ENCODE results near the gene SPRED2.

DNA sequence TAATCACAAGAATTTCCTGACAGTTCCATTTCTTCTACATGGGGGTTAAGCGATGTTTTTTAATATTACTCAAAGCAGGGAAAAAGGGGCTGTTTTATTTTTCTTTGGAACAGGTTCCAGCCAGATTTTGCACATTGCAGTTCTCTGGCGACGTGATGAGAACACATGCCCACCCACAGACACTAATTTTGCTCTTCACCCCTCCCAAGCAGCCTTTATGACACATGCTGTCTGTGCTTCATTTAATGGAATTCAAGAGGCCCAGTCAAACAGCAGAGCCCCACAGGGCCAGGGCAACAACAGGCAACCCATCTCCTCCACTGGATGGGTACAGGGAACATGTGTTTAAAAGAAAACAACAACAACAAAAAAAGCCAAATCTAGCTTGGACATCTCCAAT, 70.8 kb downstream of the SPRED2 start:
- TF ChIP-seq CTCF (IDR thresholded peaks at IDR 0.05) (no peak), POLR2A (IDR thresholded peaks at IDR 0.05) (no peak)

All from testis (tissue), 2 donors.